Measurements from ENCODE around the gene ELK3.

- TF ChIP-seq YY1 (IDR thresholded peaks at IDR 0.05; ENCODE audit: low read depth) (no peak), TAF1 (IDR thresholded peaks at IDR 0.05; ENCODE audit: low read depth) (no peak), TCF12 (IDR thresholded peaks at IDR 0.05; ENCODE audit: low read depth) (no peak), RAD21 (IDR thresholded peaks at IDR 0.05; ENCODE audit: low read depth) (no peak), EGR1 (IDR thresholded peaks at IDR 0.05) (no peak), ZBTB7A (IDR thresholded peaks at IDR 0.05; ENCODE audit: low read depth) (no peak)
These were observed 119.4 kb downstream of the ELK3 start for GRCh38 chr12:96313606-96314005.

All from Ishikawa (cell line).